T-helper 1 cell treated with Interleukin-12 subunit alpha and Interleukin-12 subunit beta and Interleukin-4 antibody, amounts not matched to agents 30 ng/mL and 1 ng/mL, for 36 hours (primary cell): ENCODE measurements around the gene BANK1. TPM values are rescaled to one million over a fixed set of nuclear protein-coding genes. Genes with fewer than 3 reads are reported as not detected.

Experiments used
- intact Hi-C: fragments of 100-400 bp; cut with micrococcal nuclease; formaldehyde crosslinking; loops from one replicate; pipeline ENCODE4 v1.15.1; 2024
- total RNA-seq: library from RNA; stranded (reverse); gene quantifications from 2 replicates; pipeline ENCODE4 v1.2.3, GENCODE V29; 2022

The BANK1 gene
- total RNA-seq, 1 donor from 2014 or later = 0.66 TPM

DNA sequence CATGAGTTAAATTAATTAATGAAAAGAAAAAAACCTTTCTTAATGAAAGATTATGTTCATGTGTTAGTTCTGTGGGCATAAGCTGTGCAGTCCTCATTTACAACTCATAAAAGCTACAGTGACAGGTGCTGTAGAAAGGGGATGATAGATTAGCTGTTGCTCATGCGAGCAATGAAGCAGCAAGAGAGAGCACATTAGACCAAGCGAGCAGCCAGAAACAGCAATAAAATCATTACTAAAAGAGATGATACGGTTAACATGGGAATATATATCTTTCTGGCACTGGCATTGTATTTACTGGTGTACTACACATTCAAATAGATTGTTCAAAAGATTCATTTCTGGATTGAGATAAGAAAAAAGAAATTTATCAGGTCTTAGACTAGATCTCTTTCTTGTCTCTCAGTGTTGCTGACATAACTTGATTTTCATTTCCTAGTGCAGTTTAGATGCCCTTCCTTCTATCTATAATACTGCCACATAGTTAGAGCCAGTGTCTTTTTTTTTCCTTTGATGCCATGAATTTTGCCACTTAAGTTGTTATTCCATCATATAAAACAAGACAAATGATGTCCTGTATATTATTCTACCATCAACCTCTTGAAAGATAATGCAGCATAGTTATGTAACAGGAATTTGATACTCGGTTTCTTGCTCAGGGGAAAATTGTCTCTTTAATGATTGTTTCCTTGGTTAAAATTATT lies 164.6 kb downstream of the BANK1 start:
- intact Hi-C loops = no loop called here

DNA sequence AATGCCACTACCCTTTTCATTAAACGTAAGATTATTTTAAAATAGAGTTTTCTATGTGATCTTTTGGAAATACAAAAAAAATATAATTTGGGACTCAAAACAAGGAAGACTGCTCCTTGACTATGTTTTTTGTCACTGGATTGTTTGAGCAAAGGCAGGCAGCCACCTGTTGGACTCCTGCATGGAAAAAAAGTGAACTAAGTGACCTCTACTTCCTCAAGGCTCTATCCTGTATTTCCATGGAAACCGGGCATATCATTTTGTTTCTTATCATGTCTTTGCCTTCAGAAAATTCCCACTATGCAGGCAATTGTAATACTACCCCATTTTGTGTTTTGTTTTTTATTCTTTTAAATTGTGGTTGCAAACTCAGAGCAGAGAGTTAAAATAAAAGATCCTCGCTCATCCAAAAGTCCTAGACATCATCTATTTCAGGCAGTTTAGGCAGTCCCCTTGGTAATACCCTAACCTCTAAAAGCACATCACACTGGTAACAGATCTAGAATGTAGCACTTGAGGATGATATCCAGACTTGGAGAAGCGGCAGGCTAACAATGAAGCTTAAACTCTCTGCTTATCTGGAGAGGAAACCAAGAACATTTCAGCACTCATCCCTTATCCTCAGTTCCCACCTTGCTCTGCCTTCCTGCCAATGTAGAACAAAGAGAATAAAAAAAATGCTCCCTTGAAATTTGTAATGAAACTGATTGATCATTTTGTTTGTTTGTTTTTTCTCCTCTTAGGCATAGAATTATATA lies 165.7 kb downstream of the BANK1 start:
- intact Hi-C loops = no loop called here

- intact Hi-C loops = no loop called here
These were observed 168.0 kb downstream of the BANK1 start for GRCh38 chr4:101958547-101958946.

DNA sequence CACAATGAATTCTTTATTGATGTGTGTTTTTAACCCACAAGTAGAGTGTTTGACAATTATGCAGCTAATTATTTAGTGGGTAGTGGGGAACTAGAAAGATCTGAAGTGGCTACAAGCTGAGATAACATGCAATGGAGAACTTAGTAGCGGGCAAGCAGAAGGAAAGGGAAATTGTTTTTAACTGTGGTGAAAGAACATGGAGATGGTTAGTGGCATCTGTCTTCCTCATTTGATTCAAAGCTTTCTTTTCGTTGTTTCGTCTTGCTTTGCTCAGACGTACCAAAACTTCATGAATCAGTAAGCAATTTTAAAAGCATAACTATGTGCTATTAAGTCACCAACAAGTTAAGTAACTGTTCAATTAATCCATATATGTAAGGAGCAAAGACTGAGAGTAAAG lies 169.9 kb downstream of the BANK1 start:
- intact Hi-C loops = no loop called here

DNA sequence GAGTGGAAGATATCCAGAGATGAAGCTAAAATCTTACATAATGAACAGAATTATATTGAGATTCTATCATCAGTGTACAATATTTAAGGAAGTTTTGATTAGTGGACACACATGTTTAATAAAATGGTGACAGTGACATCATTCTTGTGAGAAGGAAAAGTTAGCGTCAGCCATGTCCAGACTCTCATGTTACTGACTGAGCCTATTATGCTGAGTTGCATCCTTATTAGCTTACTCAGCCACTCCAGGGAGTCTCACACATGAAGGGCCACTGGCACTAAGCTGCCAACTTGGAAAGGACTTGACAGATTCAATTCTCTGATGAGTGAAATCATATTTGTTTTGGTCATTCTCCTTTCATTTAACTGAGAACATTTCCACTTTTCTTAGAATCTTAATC lies 170.6 kb downstream of the BANK1 start:
- intact Hi-C loops = no loop called here

DNA sequence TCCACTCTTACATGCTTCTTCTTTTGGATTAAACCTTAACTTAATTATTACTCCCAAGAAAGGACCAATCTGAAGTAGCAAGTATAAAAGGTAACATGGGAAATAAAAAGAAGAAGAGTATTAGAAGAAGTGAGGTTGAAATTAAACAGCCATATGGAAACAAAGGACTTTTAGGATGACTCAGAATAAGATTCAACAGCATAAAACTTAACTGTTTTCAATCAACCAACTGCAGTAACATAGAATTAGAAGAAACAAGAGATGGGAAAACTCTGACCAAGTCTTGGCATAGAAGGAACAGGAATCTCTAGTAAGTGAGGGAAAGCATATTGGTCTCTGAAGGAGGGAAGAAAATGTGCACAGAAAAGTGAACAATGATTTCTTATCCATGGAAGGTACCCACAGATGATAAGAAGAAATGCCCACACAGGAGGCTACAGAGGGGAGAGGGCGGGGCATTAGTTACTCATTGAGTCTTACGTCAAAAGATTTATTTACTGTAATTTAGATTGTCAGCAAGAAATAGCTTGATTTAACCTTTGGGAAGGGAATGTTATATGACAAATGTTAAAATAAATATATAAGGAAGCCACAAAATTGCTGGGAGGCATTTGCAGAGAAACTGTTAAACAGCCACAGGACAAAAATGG lies 177.3 kb downstream of the BANK1 start:
- intact Hi-C loops = no loop called here

DNA sequence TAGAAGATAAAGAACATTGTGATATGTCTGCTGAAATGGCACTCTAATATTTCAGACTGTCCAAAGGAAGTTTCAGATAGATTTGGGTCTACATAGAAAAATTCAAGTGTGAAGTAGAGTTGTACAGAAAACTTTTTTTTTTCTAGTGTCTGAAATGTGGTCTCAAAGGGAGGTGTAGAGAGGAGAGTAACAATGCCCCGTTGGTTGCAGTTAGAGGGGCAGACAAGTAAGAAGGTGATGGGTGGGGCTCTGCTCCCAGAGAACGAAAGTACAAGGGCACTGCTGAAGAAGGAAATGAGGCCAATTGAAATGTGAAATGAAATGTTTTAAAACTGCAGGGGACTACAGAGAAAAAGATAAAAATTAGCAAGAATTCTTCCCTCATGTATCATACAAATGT lies 177.8 kb downstream of the BANK1 start:
- intact Hi-C loops = no loop called here

- intact Hi-C loops = no loop called here
These were observed 179.4 kb downstream of the BANK1 start for GRCh38 chr4:101969965-101970364.

DNA sequence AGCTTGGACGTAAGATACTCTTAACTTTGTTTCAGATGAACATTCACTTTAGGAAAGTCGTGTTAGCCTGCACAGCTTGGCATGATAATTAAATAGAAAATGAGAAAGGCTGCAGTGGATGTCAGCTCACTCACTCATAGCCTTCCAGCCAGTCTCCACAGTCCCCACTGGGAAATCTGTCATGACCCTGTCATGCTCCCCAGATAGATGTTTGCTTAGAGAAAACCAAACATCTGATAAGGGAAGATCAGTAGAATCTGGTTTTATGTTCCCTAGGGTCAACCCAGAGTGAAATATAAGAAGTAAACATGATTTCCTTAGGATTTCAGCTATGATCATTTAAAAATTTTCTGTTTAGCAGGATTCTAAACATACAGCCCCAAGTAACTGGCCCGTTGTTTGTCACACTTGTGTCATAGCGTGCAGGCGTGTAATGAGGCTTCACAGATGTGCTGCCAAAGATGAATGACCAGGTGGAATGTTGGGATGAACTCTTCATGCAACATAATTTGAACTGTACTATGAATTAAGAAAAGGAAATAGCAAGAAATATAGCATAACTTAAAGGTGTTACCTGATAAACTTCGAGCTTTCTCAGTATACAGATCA lies 180.1 kb downstream of the BANK1 start:
- intact Hi-C loops = no loop called here

DNA sequence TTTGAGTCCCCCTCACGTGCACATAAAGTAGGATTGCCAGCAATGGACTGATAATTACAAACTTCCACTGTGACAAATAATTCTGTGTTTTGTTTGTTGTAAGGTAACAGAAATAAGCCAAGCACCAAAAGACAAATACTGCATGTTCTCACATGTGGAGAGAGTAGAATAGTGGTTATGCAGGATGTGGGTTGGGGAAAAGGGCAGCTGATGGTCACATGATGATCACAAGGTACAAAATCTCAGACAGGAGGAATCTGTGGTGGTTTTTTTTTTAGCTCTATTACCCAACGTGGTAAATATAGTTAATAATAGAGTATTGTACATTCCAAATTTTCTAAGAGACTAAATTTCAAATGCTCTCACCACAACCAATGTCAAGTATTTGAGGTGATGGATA lies 182.3 kb downstream of the BANK1 start:
- intact Hi-C loops = no loop called here

DNA sequence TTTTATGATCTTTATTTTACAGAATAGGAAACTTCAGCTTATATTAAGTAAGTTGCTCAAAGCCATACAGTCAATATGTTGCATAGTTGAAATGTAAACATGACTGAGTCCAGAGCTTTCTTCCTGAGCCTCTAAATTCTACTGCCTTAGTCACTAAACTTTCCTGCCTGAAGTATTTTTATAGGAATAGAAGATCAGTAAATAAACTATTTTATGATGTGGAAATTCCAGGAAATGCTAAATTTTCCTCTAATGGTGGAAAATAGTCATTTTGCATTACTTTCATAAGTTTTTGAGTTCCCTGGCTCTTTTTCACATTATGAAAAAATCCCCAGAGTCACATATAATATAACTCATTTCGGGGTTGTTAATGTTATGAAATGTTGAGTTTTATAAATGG lies 182.8 kb downstream of the BANK1 start:
- intact Hi-C loops = no loop called here

DNA sequence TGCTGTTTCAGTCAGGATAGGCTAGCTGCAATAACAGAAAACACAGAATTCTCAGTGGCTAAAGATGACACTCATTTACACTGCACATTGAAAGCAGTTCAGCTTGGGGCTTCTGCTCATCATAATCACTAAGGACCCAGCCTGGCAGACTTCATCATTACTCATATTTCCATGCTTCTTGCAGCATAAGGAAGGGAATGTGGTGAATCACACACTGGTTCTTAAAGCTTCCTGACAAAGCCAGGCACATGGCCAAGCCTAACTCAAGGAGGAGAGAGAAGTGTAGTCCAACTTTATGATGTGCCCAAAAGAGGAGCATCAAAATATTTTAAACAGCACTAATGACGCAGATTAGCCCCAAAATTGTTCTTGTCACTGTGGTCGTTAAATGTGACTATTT lies 186.5 kb downstream of the BANK1 start:
- intact Hi-C loops = no loop called here

DNA sequence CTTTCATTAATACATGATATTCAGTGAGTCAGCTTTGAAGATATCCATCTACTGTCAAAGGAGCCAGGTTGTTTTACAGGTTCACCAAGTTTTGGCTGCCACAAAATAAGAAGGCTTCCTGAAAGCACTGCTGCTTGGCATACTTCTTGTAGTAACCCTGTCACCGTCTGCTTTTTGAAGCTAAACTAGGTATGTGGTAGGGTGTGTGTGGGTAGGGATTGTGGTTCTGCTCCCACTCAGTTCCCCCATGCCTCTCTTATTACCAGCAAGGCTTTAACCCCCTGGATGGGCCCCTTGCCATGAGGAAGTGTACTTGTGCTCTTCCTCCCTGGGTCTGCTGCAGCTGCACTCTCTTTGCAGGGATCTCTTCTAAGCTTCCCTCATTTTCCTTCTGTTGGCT lies 191.2 kb downstream of the BANK1 start:
- intact Hi-C loops = no loop called here

DNA sequence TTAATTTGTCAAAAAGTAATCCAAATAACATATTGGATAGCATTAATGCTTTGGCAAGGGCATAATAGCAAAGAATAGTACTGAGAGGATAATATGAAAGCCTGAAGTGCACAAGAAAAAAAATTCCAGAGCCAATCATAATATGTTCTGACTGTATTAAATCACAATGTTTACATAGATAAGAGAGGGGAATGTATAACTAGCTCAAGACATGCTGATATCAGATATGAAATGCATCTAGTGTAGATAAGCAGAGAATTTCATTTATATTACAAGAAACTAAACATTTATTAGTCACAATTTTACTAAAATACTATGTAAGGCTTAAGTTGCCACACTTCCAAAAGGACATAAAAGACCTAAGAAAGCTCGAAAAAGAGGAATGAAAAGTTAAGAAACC lies 193.3 kb downstream of the BANK1 start:
- intact Hi-C loops = no loop called here

DNA sequence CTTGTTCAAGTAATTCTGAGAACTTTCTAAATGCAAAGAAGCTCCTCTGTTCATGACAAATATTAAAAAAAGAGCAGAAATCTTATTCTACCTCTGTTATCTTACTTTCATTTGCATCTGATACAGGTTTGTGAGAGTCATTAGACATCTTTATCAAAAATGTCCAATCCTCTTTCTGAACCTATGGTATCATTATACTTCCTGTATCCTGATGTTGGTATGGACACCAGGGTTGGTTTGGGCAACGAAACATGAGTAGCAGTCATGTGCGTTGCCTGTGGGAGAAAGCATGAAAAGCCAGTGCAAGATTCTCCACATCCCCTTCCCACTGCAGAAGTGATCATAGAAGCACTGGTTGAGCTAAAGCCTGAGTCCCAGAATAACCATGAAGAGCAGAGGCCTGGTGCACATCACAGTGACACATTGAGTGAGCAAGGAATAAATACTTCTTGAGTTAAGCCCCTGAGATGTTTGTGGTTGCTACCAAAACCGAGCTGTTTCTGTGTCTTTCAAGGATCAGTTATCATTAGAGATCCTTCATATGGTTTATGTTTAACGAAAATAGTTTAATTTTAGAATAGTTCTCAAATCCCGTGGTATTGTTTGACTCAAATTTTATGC lies 197.2 kb downstream of the BANK1 start:
- intact Hi-C loops = no loop called here

GRCh38 chr4:101989551-101989950 lies 199.0 kb downstream of the BANK1 start:
- intact Hi-C loops = no loop called here

- intact Hi-C loops = no loop called here
These were observed 201.9 kb downstream of the BANK1 start for GRCh38 chr4:101992446-101992845.

GRCh38 chr4:101993002-101993841 lies 202.7 kb downstream of the BANK1 start:
- intact Hi-C loops = no loop called here

GRCh38 chr4:101993842-101994775 lies 203.6 kb downstream of the BANK1 start:
- intact Hi-C loops = no loop called here
